Natural killer cell (primary cell): ENCODE measurements around the gene IRF2BPL. TPM values are rescaled to one million over a fixed set of nuclear protein-coding genes. Genes with fewer than 3 reads are reported as not detected.

Experiments
- ATAC-seq, 3 donors: fragments of 150-1000 bp in 2 of 3; fragments of 200-7000 bp in 1 of 3; cut with Tn5 transposase; 1 replicate in 1 of 3; 2 replicates in 2 of 3; pipeline ENCODE4 v1.10.0; 2021; ENCODE audit warnings: mild to moderate bottlenecking in 2 of 3, moderate library complexity in 2 of 3
- DNase-seq, 2 donors: peaks; one replicate each; pipeline versions ENCODE4 v3.0.0 to v3.0.0-alpha.2; 2013 to 2021; ENCODE audit warnings: mixed read lengths in 1 of 2
- H3K27ac ChIP-seq: one replicate; pipeline ENCODE4 v1.5.1; 2013; ENCODE audit warnings: mild to moderate bottlenecking, low read length
- H3K27me3 ChIP-seq: one replicate; pipeline ENCODE4 v1.6.1; 2013; ENCODE audit warnings: low read length; ENCODE audit not compliant: control insufficient read depth, insufficient read depth
- H3K36me3 ChIP-seq: one replicate; pipeline ENCODE4 v1.6.1; 2013; ENCODE audit warnings: low read length; ENCODE audit not compliant: control insufficient read depth, insufficient read depth
- H3K4me1 ChIP-seq: one replicate; pipeline ENCODE4 v1.6.1; 2013; ENCODE audit warnings: low read length; ENCODE audit not compliant: control insufficient read depth, insufficient read depth
- H3K4me3 ChIP-seq: one replicate; pipeline ENCODE4 v1.5.1; 2013; ENCODE audit warnings: low read length
- H3K9me3 ChIP-seq: one replicate; pipeline ENCODE4 v1.6.1; 2013; ENCODE audit warnings: low read length; ENCODE audit not compliant: control insufficient read depth, insufficient read depth
- H3K27ac Mint-ChIP-seq, 2 donors: one replicate each; pipeline ENCODE4 v1.8.0; 2022; ENCODE audit warnings: mild to moderate bottlenecking in 2 of 2, mixed read lengths in 2 of 2, moderate library complexity in 1 of 2
- H3K27me3 Mint-ChIP-seq, 2 donors: one replicate each; pipeline ENCODE4 v1.8.0; 2022; ENCODE audit warnings: low read depth in 2 of 2, mixed read lengths in 2 of 2
- H3K36me3 Mint-ChIP-seq: one replicate; pipeline ENCODE4 v1.8.0; 2022; ENCODE audit warnings: mixed read lengths
- H3K4me1 Mint-ChIP-seq, 2 donors: one replicate each; pipeline ENCODE4 v1.8.0; 2022; ENCODE audit warnings: mixed read lengths in 2 of 2
- H3K4me3 Mint-ChIP-seq: one replicate; pipeline ENCODE4 v1.8.0; 2022; ENCODE audit warnings: mild to moderate bottlenecking, moderate library complexity, mixed read lengths
- H3K9me3 Mint-ChIP-seq, 2 donors: one replicate each; pipeline ENCODE4 v1.8.0; 2022; ENCODE audit warnings: mixed read lengths in 2 of 2
- CTCF ChIP-seq: fragments of 200-600 bp; IDR thresholded peaks from one replicate; pipeline ENCODE4 v1.8.0; 2022; ENCODE audit warnings: antibody characterized with exemption
- WGBS: methylation state at CpG from one replicate; pipeline ENCODE4 v1.1.7; 2013; ENCODE audit warnings: missing lambda C conversion rate; ENCODE audit not compliant: insufficient coverage; 5-methylcytosine and 5-hydroxymethylcytosine counted together
- intact Hi-C: fragments of 100-400 bp; cut with micrococcal nuclease; formaldehyde crosslinking; loops from one replicate; pipeline ENCODE4 v1.14.2; 2022
- total RNA-seq, 4 donors: library from RNA; stranded (reverse); fragments of 120-200 nt in 1 of 4; gene quantifications; one replicate each; pipeline versions ENCODE4 v1.2.3 to v1.2.4, GENCODE V29; 2013 to 2022

IRF2BPL gene
- total RNA-seq, 3 donors from 2014 or later (not counting 1 experiment from before 2014, with no cell fraction given) = 39.3 to 46.5 (median 46.3) TPM

GRCh38 chr14:77040741-77041653 is 12.5 kb upstream of the IRF2BPL start:
- peak overlapping the region; percentile 96 to 99 for H3K27ac Mint-ChIP-seq
- H3K9me3 Mint-ChIP-seq = no peaks in the 10 kb centered on the region
- intact Hi-C loops = loop anchor here (1.0 to 2.0 kb wide), 5 partner anchors 9 to 85 kb away; partner anchors contain the start of gene IRF2BPL
- Histone ChIP-seq H3K27ac (peak overlapping the region; percentile 92), H3K36me3 (no peaks in the 10 kb centered on the region), H3K9me3 (no peaks in the 10 kb centered on the region), H3K4me1 (peaks cover 86% of the 10 kb centered on the region), H3K27me3 (no peaks in the 10 kb centered on the region), H3K4me3 (peak overlapping the region; percentile 28)
- TF ChIP-seq CTCF = no peak
- ATAC-seq (peak; percentile 43 to 67 (median 55)), DNase-seq (peak in 1 of 2 donors; percentile 79)
- no peaks in the 10 kb centered on the region for H3K36me3 Mint-ChIP-seq
- peak overlapping the region; percentile 87 for H3K4me3 Mint-ChIP-seq
- no peaks in the 10 kb centered on the region for H3K27me3 Mint-ChIP-seq
- WGBS = 29% methylated on average over 22 of the region's 23 CpGs
- peaks cover 73 to 83% of the 10 kb centered on the region in 2 donors for H3K4me1 Mint-ChIP-seq

GRCh38 chr14:77040059-77040740 is 11.7 kb upstream of the IRF2BPL start:
- intact Hi-C loops = loop anchor here (1.0 to 2.0 kb wide), 5 partner anchors 8 to 84 kb away; partner anchors contain the start of gene IRF2BPL
- no peaks in the 10 kb centered on the region for H3K9me3 Mint-ChIP-seq
- WGBS = 0% methylated on average over 21 of the region's 26 CpGs

GRCh38 chr14:77039285-77040058 is 11.0 kb upstream of the IRF2BPL start:
- Mint-ChIP-seq H3K27me3 (no peaks in the 10 kb centered on the region), H3K27ac (peak overlapping the region; percentile 96 to 99), H3K9me3 (no peaks in the 10 kb centered on the region), H3K4me3 (peak overlapping the region; percentile 87), H3K4me1 (peaks cover 75 to 85% of the 10 kb centered on the region in 2 donors), H3K36me3 (no peaks in the 10 kb centered on the region)
- peak overlapping the region; percentile 92 for H3K27ac ChIP-seq
- H3K36me3 ChIP-seq = no peaks in the 10 kb centered on the region
- no peak for DNase-seq
- intact Hi-C loops = loop anchor here (1.0 to 5.0 kb wide), 6 partner anchors 7 to 272 kb away; partner anchors contain the start of gene IRF2BPL
- no peak for TF ChIP-seq CTCF
- ATAC-seq = peak in 1 of 3 donors; percentile 0
- 38% methylated on average over 8 of the region's 10 CpGs for WGBS
- no peaks in the 10 kb centered on the region for H3K27me3 ChIP-seq
- no peaks in the 10 kb centered on the region for H3K9me3 ChIP-seq
- H3K4me3 ChIP-seq = peak overlapping the region; percentile 28
- H3K4me1 ChIP-seq = peaks cover 75% of the 10 kb centered on the region

More at GRCh38 chr14:77040059-77040740, 11.7 kb upstream of the IRF2BPL start:
- H3K4me1 ChIP-seq = peaks cover 79% of the 10 kb centered on the region
- H3K27me3 ChIP-seq = no peaks in the 10 kb centered on the region
- H3K36me3 ChIP-seq = no peaks in the 10 kb centered on the region
- H3K27me3 Mint-ChIP-seq = no peaks in the 10 kb centered on the region
- H3K4me3 ChIP-seq = peak overlapping the region; percentile 28
- ATAC-seq (peak; percentile 47 to 83 (median 69)), DNase-seq (peak; percentile 91 to 100)
- no peaks in the 10 kb centered on the region for H3K9me3 ChIP-seq
- H3K4me3 Mint-ChIP-seq = peak overlapping the region; percentile 87
- peaks cover 73 to 83% of the 10 kb centered on the region in 2 donors for H3K4me1 Mint-ChIP-seq
- TF ChIP-seq CTCF = no peak
- H3K27ac Mint-ChIP-seq = peak overlapping the region; percentile 96 to 99
- no peaks in the 10 kb centered on the region for H3K36me3 Mint-ChIP-seq
- peak overlapping the region; percentile 92 for H3K27ac ChIP-seq
